Fibroblast of skin of left quadriceps (primary cell): ENCODE data around the gene RPL31.
A peak's percentile ranks its signal among the peaks of the same experiment; 100 is the strongest.

ENCODE experiments used
- DNase-seq, 2 experiments: peaks; one replicate each; pipeline ENCODE4 v3.0.0-alpha.2; 2013; ENCODE audit warnings: low read depth in 2 of 2

Gene RPL31

GRCh38 chr2:100974712-100975520, 27.2 kb upstream of the RPL31 start:
- no peak for DNase-seq

GRCh38 chr2:100975521-100975785, 26.6 kb upstream of the RPL31 start:
- DNase-seq, result no peak

- DNase-seq, result no peak
Measured at GRCh38 chr2:100976061-100976460, 26.0 kb upstream of the RPL31 start.

- no peak for DNase-seq
Measured at GRCh38 chr2:100976645-100977391, 25.3 kb upstream of the RPL31 start.

GRCh38 chr2:100977511-100977910, 24.6 kb upstream of the RPL31 start:
- no peak for DNase-seq

- DNase-seq, result no peak
Measured at GRCh38 chr2:100978582-100979191, 23.4 kb upstream of the RPL31 start.

- DNase-seq, result no peak
Measured at GRCh38 chr2:100980046-100980445, 22.0 kb upstream of the RPL31 start.

- DNase-seq, result no peak
Measured at GRCh38 chr2:100981011-100981410, 21.1 kb upstream of the RPL31 start.

GRCh38 chr2:100982431-100982861, 19.6 kb upstream of the RPL31 start:
- no peak for DNase-seq

- DNase-seq, result no peak
Measured at GRCh38 chr2:100983201-100983600, 18.9 kb upstream of the RPL31 start.

GRCh38 chr2:100983684-100984310, 18.3 kb upstream of the RPL31 start:
- no peak for DNase-seq

- DNase-seq, result peak; percentile 26 to 27
Measured at GRCh38 chr2:100984892-100985307, 17.2 kb upstream of the RPL31 start.

- DNase-seq, result no peak
Measured at GRCh38 chr2:100986157-100986556, 15.9 kb upstream of the RPL31 start.

GRCh38 chr2:100987536-100987935, 14.6 kb upstream of the RPL31 start:
- DNase-seq, result no peak

- DNase-seq, result no peak
Measured at GRCh38 chr2:100987974-100988373, 14.1 kb upstream of the RPL31 start.

GRCh38 chr2:100988630-100989417, 13.3 kb upstream of the RPL31 start:
- peak in 1 of 2 experiments; percentile 22 for DNase-seq

- DNase-seq, result no peak
Measured at GRCh38 chr2:100989666-100990065, 12.4 kb upstream of the RPL31 start.

GRCh38 chr2:100990166-100990565, 11.9 kb upstream of the RPL31 start:
- no peak for DNase-seq

- no peak for DNase-seq
Measured at GRCh38 chr2:100990650-100991403, 11.3 kb upstream of the RPL31 start.

- no peak for DNase-seq
Measured at GRCh38 chr2:100991404-100991773, 10.7 kb upstream of the RPL31 start.

- no peak for DNase-seq
Measured at GRCh38 chr2:100992262-100992661, 9.8 kb upstream of the RPL31 start.
